ENCODE data around the gene SELL.
"Not testable (repeated sequence)": the region's sequence is repeated elsewhere in the genome, so short reads cannot be mapped to it uniquely, and the experiment has no call there.

Gene SELL

DNA sequence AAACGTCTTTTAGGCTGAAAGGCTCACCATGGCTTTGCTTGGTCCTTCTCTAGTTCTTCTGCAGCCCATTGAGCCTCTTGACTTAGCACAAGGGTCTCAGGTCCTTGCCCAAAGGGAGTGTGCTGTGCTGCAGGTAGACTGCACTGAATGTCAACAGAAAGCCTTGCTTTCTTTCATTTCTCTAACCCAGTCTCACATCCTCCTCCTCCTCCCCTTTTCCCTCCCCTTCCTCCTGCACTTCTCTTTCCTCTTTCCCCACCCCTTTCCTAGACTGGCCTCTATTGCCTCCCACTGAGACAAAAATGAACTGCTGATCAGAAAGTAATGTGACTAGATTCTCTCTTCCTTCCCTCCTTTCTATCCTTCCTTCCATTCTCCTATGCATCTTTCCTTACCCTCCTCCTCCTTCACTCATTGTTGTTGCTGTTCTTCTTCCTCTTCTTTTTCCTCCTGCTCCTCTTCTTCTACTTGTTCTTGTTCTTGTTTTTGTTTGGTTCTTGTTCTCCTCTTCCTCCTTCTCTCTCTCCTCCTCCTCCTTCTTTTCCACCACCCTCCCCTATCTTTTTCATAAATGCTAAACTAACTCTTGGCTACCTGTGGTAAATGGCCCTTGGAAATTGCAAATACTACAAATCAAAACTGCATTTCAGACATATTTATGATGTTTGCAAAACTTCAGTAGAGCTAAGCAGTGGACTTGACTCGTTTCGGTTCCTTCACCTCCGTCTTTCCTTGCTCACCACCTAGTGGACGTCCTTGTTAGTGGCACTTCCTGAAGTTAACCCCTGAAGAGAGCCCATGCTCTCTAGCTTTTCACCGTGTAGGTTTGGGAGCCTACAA lies at the start of gene SELL:
SELL (minus strand) TSS at position 152 of the 840 bp plus-strand sequence; CDS start at position 30, 122 bp downstream.
- DNase-seq, result peak in 1 of 2 experiments; percentile 16

DNA sequence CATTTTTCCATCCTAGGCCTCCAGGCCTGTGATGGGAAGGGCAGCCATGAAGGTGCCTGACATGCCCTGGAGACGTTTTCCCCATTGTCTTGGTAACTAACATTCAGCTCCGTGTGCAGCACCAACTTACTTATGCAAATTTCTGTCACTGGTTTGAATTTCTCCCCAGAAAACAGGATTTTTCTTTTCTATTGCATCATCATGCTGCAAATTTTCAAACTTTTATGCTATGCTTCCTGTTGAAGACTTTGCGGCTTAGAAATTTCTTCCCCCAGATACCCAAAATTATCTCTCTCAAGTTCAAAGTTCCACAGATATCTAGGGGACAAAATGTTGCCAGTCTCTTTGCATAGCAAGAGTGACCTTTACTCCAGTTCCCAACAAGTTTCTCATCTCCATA lies 47.6 kb upstream of the SELL start:
- DNase-seq, result no peak

DNA sequence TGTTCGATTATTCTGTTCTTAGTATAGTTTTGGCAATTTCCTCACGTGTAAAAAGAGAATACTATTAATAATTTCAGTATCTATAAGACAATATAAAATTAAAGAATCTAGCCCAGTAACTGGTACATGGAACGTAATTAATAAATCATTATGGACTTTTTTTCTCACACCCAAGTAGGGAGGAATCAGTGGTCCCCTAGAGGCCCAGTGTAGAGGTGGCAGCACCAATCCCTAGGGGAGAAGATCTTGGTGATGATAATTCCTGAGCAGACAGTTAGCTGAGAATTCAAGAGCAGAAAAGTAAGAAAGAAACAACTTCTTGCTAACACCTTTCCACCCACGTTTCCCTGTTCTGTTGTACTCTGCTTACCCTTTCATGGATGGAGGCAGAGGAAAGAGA lies 42.1 kb upstream of the SELL start:
- no peak for DNase-seq

DNA sequence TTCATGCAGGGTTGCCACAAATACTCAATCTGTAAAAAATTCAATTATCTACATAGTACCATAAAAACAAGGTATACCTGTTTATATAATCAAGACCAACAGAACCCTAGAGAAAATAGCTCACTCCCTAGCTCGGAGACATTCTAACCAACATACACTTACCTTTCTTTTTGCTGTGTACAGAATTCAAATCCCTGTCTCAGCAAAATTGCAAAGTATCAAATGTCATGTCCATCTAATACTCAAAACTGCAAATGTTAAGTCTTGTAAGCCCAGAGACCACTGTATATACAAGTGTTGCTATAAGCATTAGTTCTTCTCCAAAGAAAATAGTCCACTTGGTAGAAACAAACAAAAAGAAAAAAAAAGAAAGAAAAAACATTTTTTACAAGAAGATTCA lies 38.6 kb upstream of the SELL start:
- no peak for DNase-seq

DNA sequence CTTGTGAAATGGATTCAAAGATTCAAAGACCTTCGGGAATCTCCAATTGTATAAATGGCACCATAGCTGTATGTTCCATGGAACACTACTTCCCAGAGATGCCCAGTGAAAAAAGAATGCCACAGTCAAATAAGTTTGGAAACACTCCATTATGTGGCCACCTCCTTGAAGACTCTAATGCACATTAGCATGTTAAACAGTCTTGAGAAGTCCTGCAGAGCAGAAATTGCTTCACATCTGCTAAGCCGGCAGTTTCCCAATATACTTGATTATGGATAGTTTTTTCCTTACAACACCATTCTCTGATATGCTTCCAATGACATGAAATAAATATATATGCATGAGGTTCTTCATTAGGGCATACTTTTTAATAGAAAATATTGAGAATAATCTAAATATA lies 35.1 kb upstream of the SELL start:
- no peak for DNase-seq

DNA sequence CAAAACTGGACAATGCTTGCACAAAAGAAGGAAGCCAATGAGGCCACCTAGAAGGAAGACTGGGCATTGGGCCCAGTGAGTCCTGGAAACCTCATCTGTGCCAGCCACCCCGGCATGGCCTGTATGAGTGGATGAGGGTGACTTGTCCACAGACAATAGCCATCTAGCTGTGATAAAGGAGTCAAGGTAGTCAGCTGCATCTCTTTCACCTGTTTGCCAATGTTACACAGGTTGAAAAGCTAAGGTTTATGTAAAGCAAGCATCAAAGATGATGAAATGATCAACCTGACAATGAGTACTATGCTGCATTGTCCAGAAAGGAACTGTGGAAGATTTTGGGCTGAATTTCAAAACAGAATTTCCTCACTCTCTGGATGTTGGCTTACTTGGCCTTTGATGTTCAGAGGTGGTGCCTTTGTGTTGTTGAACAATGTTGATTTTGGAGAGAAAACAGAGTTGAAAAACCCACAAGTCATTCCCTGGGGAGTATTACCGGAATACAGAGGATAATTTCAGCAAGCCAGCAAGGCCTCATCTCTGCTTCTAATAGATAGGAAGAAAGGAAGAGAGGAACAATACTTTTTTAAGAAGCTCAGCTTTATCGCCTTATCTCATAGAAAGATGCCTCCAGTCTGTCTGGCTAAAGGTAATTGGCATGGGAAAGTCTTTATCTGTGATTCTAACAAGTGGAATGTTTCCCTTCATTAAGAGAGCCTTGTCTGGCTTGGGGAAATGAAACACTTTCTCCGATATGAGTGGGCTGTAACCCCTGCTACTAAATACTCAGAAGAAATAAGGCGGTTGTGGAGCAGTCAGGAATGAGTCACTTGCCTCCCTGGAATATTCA lies 33.8 kb upstream of the SELL start:
- no peak for DNase-seq

DNA sequence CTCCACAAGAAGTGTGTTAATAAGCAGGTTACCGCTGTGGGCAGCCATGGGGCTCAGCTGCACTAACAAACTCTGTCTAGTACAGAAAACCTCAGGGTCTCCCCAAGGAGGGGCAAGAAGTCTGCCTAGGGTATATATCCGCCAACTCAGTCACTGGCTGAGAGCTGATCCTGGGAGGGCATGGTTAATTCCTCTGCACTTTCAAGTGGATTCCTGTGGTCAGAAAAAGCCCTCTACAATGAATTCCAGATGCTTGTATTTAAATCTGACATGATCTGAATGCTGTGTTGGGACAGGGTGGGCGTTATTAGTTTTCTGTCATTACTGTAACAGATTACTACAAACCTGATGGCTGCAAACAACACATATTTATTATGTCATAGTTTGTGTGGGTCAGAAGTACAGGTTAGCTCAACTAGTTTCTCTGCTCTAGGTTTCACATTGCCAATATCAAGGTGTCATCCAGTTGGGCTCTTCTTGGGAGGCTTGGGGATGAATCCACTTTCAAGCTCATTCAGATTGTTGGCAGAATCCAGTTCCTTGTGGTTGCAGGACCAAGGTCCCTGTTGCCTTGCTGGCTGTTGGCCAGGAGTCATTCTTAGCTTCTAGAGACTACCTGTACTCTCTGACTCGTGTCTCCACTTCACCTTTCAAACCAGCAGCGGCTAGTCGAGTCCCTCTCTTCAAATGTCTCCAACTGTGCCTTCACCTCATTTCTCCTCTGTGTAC lies 30.4 kb upstream of the SELL start:
- DNase-seq, result no peak

DNA sequence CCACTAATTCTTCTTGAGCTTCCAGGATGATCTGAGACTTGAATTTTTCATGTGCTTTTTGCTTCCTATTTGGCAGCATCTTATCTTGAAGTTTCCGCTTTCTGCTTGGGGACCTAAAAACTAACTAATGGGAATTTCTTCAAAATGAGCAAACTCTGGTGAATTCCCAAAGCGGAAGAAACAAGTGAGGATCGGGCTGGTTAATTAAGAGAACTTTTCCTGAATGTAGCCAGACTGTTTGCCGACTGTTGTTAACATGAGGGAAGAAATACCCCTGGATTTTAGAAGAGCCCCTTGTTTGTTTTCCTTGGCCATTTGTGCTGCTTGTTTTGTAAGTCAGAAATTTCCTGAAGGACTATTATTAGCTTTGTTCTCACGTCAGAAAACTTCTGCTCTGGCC lies 28.6 kb upstream of the SELL start:
- no peak for DNase-seq

DNA sequence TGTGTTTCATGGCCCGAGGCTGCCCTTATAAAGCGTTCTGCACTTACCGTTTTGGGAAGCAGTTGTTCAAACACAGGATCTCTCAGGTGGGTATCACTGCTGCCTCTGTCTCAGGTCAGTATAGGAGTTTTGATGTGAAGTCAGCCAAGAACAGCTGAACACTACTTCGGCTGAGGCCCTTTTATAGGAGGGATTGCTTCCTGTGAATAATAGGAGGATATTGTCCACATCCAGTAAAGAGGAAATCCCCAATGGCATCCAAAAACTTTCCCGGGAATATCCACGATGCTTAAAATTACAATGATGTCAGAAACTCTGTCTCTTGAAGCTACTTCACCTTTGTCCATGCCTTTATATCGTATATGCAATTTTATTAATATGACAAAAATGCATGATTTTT lies 22.5 kb upstream of the SELL start, which contains the start of gene SELE:
SELE (minus strand) TSS at position 156 of the 400 bp plus-strand sequence. CDS start 467 bp downstream, outside the sequence.
- DNase-seq, result no peak

DNA sequence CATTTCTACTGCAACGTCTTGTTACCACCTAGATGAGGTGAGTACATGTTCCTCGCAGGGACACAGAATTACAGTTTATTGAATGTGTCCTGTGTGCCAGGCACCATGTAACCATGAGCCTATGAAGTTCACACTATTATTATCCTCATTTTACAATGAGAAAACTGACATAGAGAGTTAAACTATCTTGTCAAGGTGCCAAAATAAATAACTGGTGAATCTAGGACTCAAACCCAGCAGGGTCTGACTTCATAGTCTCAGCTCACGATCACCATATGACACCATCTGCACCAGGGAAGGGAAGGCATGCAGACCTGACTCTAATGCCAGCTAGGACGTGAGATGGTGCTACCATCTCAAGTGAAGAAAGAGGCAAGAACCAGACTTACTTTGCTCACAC lies 20.0 kb upstream of the SELL start:
- no peak for DNase-seq

DNA sequence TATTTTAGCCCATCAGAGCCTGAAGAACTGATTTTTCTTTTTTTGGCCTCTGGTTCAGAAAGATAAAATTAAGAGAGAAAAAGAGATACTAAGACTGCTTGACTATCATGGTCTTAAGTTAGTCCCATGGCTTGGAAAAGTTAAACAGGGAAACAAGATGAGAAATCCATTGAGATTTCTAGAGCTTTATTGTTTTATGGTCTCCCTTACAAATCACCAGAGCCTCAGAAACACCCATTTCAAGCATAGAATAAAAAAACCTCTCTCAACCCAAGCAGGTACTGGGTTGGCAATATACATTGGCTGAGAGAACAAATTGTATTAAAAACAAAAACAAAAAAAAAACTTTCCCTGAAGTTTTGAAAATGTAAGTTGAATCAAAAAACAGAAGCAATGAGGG lies 18.6 kb upstream of the SELL start:
- DNase-seq, result no peak

DNA sequence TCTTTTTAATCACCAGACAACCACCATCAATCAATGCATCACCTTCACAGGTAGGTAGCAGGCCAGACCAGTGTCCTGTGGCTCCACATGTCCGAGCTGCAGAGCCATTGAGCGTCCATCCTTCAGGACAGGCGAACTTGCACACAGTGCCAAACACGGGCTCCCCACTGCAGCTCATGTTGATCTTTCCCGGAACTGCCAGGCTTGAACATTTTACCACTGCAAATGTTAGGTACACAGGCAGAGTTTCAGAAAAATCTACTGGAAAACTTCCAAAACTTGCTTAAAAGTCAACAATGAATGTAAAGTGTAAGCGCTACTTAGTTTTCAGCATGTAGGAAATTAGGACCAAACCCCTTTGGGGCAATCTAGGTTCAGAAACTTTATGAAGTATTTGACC lies 15.9 kb upstream of the SELL start:
- DNase-seq, result no peak

DNA sequence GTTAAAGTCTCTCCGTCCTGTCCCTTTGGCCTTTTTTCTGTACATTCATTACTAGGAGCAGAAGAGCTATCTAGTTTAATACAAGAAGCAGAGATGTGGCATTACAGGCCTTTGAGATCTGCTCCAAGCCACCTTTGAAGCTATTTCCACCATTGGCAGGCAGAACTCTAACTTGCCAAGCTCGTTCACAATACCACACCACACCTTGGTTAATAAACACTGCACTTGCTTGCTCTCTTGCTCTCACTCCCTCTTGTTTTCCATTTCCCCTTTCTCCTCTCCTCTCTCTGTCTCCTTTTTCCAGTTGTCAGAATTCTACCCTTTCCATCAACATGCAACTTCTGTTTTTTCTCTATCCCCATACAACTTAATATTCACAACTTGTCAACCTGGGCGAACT lies 15.4 kb upstream of the SELL start:
- no peak for DNase-seq

DNA sequence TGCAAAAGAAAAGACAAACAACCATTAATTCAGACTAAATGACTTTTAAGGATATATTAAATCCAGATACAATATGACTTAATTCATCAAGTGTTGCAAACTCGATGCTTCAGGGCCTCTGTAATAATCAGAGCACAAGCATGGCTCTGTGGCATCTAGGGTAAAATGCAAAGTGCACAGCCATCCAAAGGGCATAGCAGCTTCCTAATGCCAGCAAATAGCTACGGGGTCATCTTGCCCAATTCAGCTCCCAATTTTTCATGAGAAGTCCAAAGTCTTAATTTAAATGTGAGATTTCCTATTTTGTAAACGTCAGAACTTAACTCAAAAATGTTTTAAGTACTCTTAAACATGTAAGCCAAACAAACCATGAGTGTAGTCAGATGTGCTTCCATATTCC lies 14.5 kb upstream of the SELL start:
- no peak for DNase-seq

DNA sequence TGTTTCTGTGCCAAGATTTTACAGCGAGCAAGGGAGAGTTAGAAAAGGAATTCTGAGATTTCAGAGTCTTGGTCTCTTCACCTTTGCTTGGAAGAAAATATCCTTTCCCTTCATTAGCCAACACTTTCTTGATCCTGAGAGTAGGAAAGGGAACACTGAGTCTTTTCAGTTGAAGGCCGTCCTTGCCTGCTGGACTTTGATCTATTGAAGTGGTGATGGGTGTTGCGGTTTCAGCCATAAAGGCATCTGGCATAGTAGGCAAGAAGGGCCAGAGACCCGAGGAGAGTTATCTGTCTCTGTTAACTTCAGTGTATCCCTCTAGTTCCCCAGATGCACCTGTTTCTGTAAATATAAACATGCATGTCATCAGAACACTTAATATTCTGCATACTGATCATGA lies 12.7 kb upstream of the SELL start:
- DNase-seq, result no peak

DNA sequence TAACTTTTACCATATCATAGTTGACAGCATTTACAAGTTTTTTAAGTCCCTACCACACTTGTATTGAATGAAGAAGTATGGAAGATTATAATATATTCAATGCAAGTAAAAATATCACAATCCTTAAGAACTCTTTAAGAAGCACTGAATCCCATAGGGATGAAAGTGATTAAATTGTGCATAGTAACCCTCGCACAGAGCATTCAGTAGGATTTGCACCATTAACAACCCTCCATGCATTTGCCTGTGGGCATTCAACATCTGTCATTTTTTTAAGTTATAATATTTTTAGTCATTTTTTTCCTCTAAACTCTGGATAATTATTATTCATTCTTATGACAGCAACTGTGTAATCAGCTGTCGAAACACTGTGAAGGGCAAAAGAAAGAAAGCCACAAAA lies 12.3 kb upstream of the SELL start:
- DNase-seq, result no peak

DNA sequence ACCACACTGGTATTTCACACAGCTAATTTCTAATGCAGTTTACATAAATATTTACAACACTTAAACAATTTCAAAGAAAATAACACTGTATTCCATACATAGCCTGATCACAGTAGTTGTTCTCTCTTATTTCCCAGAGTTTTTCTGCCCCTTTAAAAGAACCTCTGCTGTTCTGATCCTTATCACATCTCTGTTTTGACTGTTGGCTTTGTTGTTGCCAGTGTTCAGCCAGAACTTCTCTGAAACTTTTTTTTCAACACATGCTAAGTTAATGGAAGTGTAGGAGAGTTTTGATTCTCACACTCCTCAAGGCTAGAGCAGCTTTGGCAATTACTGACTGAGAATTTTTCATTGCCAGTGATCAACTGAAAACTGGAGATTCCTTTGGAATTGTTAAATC lies 11.4 kb upstream of the SELL start:
- no peak for DNase-seq

DNA sequence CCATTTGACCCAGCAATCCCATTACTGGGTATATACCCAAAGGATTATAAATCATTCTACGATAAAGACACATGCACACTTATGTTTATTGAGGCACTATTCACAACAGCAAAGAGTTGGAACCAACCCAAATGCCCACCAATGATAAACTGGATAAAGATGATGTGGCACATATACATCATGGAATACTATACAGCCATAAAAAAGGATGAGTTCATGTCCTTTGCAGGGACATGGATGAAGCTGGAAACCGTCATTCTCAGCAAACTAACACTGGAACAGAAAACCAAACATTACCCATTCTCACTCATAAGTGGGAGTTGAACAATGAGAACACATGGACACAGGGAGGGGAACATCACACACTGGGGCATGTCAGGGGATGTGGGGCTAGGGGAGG lies 3.7 kb upstream of the SELL start:
- DNase-seq, result not testable (repeated sequence)

DNA sequence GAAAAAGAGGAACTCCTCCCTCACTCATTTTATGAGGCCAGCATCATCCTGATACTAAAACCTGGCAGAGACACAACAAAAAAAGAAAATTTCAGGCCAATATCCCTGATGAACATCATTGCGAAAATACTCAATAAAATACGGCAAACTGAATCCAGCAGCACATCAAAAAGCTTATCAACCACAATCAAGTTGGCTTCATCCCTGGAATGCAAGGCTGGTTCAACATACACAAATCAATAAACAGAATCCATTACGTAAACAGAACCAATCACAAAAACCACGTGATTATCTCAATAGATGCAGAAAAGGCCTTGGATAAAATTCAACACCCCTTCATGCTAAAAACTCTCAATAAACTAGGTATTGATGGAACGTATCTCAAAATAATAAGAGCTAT lies 1.7 kb upstream of the SELL start:
- DNase-seq, result not testable (repeated sequence)

DNA sequence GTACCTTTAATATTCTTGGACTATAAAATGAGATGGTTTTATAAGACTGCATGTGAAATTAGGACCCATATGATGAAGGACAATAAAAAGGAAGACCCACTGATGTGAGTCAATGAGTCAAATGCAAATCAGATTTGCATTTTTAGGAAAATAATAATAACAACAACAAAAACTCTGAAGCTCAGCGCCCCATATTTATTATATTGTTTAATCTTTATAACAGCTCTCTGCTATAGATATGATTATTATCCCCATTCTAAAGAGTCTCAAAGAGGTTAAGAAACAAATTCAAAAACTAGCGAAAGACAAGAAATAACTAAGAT lies 850 bp upstream of the SELL start:
- no peak for DNase-seq

DNA sequence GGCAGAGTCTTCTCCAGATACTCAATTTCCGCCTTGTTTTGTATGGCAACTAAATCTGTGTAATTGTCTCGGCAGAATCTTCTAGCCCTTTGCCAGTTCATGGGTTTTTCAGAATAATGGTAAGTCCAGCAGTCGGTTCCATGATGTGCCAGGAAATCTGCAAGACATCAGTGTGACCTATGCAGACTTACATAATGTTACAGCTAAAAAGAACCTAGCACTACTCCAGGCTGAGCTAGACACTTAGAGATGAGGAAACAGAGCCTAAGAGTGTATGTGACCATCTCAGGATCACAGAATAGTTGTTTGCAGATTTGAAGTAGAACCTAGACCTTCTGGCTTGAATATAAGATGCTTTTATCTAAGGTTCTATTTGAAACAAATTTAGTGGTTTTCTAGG lies 2.8 kb downstream of the SELL start:
- no peak for DNase-seq

DNA sequence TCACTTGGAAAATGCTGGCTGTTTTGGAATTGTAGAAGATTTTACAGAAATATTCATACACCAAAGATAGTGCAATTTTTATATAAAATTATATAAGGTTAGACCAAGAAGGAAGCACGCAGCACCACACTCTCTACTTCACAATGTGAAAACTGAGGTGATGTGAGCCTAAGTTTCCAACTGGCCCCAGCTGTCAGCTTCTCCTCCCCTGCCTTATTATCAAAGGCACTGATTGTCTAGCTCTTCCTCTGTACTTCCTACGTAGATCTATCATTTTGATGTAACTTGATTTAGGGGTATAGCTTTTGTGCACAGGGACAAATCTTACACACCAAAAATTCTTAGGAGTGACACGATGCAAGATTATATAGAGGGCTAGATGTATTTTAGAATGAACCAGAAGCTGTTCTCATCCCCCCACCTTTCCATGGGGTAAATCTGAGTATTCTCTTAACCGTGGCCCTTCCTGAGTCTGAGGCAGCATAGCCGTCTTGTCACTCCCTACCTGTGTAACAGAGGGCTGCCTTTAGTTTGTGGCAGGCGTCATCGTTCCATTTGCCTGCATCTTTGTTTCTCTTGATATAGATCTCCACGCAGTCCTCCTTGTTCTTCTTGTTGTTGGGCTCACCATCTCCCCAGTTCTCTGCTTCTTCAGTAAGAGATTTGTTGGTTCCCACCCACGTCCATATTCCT lies 3.4 kb downstream of the SELL start:
- no peak for DNase-seq

DNA sequence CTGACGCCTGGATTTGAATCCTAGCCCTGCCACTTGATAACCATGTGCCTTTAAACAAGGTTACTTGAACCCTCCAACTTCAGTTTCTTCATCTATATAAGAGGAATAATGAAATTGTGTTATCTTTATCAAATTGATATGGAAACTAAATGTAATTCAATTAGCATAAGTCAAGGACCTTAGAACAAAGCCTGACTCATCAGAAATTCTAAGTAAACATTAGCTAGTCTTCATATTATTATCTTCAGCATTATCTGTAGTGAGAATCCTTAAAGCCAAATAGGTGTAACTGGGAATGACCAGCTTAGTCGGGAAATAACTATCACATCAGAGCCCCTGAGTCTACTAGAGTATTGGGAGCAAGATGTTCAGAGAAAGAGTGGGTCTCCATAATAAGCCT lies 6.6 kb downstream of the SELL start:
- no peak for DNase-seq

All from SW 1271 (cell line).